Psoas muscle (tissue), 8 donors: ENCODE data around the gene FADS2. TPM values are rescaled to one million over a fixed set of nuclear protein-coding genes. Genes with fewer than 3 reads are reported as not detected.

ENCODE experiments used
- ATAC-seq, 4 donors: fragments of 200-7000 bp; cut with Tn5 transposase; one replicate each; pipeline ENCODE4 v1.9.1; 2020; ENCODE audit warnings: moderate library complexity in 3 of 4, mild to moderate bottlenecking in 2 of 4
- DNase-seq, 2 donors: peaks; one replicate each; pipeline ENCODE4 v3.0.0-alpha.2; 2020
- H3K27ac ChIP-seq: fragments of 200-600 bp; one replicate; pipeline ENCODE4 v1.8.0; 2022
- H3K27me3 ChIP-seq, 3 donors: fragments of 200-600 bp in 1 of 3; one replicate each; pipeline versions ENCODE4 v1.6.1 to v1.8.0; 2013 to 2022; ENCODE audit warnings: low read length in 2 of 3, mild to moderate bottlenecking in 2 of 3, moderate library complexity in 1 of 3; ENCODE audit not compliant: insufficient read depth in 3 of 3
- H3K36me3 ChIP-seq, 2 donors: fragments of 200-600 bp in 1 of 2; one replicate each; pipeline versions ENCODE4 v1.6.1 to v1.8.0; 2013 to 2022; ENCODE audit warnings: low read depth in 1 of 2, mild to moderate bottlenecking in 1 of 2, moderate library complexity in 1 of 2; ENCODE audit not compliant: insufficient read depth in 1 of 2
- H3K4me1 ChIP-seq: fragments of 200-600 bp; one replicate; pipeline ENCODE4 v1.8.0; 2022
- H3K4me3 ChIP-seq: fragments of 200-600 bp; one replicate; pipeline ENCODE4 v1.8.0; 2022; ENCODE audit warnings: mild to moderate bottlenecking
- H3K9me3 ChIP-seq: fragments of 200-600 bp; one replicate; pipeline ENCODE4 v1.8.0; 2022
- WGBS, 3 donors: extraction: QIAGEN DNeasy Blood & Tissue Kit; methylation state at CpG; one replicate each; pipeline versions ENCODE4 v1.1.6 to v1.1.7; 2013; 5-methylcytosine and 5-hydroxymethylcytosine counted together
- intact Hi-C, 2 donors: fragments of 100-400 bp; cut with DNase I; formaldehyde crosslinking; loops; one replicate each; pipeline versions ENCODE4 v1.11.0 to v1.14.2; 2022
- polyA plus RNA-seq, 3 donors: library from polyadenylated mRNA; stranded (reverse); fragments of 200-250 nt; gene quantifications; one replicate each; pipeline ENCODE4 v1.2.3, GENCODE V29; 2013
- total RNA-seq, 4 donors: library from RNA; stranded (reverse); fragmentation: NEBNext Ultra II Directional in 2 of 4; extraction: Animal tissue kit (Norgen Biotek cat#: 25700) in 2 of 4; gene quantifications; one replicate each; pipeline versions ENCODE4 v1.2.1 to v1.2.4, GENCODE V29; 2021 to 2023
- TF ChIP-seq, protein P1 (sequence below): fragments of 200-600 bp; IDR thresholded peaks from one replicate; pipeline ENCODE4 v1.8.0; 2022; ENCODE audit warnings: antibody characterized with exemption
- donor health status: healthy with polysubstance abuse.
- donor health status: DM: no; HTN: no; CAD: no; lungs with moderate emphysema.
- donor health status: Bipolar disorder and iron deficiency.
- donor health status: healthy.
- donor health status: DM: yes; HTN: yes; CAD: no.
- donor health status: DM: no; HTN: no; CAD: no.
- donor health status: DM: no; HTN: no; CAD: no.
- donor health status: DM: yes; HTN: yes; CAD: no.

Gene FADS2
- total and polyA plus RNA-seq, 7 donors: 2.2 to 8.4 (median 5.5) TPM

DNA sequence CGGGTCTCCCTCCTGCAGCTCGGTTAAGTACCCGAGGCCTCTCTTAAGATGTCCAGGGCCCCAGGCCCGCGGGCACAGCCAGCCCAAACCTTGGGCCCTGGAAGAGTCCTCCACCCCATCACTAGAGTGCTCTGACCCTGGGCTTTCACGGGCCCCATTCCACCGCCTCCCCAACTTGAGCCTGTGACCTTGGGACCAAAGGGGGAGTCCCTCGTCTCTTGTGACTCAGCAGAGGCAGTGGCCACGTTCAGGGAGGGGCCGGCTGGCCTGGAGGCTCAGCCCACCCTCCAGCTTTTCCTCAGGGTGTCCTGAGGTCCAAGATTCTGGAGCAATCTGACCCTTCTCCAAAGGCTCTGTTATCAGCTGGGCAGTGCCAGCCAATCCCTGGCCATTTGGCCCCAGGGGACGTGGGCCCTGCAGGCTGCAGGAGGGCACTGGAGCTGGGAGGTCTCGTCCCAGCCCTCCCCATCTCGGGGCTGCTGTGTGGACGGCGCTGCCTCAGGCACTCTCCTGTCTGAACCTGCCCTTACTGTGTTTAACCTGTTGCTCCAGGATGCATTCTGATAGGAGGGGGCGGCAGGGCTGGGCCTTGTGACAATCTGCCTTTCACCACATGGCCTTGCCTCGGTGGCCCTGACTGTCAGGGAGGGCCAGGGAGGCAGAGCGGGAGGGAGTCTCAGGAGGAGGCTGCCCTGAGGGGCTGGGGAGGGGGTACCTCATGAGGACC lies 38.3 kb downstream of the FADS2 start:
- DNase-seq: peak in 1 of 2 donors; percentile 37
- Histone ChIP-seq H3K4me3 (no peak overlapping the region), H3K4me1 (peaks cover 5% of the 10 kb centered on the region), H3K27ac (no peak overlapping the region), H3K36me3 (no peaks in the 10 kb centered on the region), H3K27me3 (no peaks in the 10 kb centered on the region), H3K9me3 (no peaks in the 10 kb centered on the region)
- ATAC-seq: no peak
- WGBS, 3 donors: 82 to 89% (median 85%) methylated on average over 18 of the region's 18 CpGs
- TF ChIP-seq, protein P1, sequence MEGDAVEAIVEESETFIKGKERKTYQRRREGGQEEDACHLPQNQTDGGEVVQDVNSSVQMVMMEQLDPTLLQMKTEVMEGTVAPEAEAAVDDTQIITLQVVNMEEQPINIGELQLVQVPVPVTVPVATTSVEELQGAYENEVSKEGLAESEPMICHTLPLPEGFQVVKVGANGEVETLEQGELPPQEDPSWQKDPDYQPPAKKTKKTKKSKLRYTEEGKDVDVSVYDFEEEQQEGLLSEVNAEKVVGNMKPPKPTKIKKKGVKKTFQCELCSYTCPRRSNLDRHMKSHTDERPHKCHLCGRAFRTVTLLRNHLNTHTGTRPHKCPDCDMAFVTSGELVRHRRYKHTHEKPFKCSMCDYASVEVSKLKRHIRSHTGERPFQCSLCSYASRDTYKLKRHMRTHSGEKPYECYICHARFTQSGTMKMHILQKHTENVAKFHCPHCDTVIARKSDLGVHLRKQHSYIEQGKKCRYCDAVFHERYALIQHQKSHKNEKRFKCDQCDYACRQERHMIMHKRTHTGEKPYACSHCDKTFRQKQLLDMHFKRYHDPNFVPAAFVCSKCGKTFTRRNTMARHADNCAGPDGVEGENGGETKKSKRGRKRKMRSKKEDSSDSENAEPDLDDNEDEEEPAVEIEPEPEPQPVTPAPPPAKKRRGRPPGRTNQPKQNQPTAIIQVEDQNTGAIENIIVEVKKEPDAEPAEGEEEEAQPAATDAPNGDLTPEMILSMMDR: no peak
- intact Hi-C loops: no loop called here

DNA sequence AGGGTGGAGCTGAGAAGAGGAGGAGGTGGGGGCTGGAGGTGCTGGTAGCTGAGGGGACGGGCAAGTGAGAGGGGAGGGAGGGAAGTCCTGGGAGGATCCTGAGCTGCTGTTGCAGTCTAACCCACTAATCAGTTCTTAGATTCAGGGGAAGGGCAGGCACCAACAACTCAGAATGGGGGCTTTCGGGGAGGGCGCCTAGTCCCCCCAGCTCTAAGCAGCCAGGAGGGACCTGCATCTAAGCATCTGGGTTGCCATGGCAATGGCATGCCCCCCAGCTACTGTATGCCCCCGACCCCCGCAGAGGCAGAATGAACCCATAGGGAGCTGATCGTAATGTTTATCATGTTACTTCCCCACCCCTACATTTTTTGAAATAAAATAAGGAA lies 38.9 kb downstream of the FADS2 start:
- Histone ChIP-seq H3K27me3 (no peaks in the 10 kb centered on the region), H3K9me3 (no peaks in the 10 kb centered on the region), H3K4me3 (no peak overlapping the region), H3K27ac (no peak overlapping the region), H3K36me3 (no peaks in the 10 kb centered on the region), H3K4me1 (peaks cover 5% of the 10 kb centered on the region)
- DNase-seq (no peak), ATAC-seq (no peak)
- 84 to 89% (median 88%) methylated on average over 6 of the region's 6 CpGs for WGBS, 3 donors
- intact Hi-C loops: no loop called here
- TF ChIP-seq, protein P1: no peak

DNA sequence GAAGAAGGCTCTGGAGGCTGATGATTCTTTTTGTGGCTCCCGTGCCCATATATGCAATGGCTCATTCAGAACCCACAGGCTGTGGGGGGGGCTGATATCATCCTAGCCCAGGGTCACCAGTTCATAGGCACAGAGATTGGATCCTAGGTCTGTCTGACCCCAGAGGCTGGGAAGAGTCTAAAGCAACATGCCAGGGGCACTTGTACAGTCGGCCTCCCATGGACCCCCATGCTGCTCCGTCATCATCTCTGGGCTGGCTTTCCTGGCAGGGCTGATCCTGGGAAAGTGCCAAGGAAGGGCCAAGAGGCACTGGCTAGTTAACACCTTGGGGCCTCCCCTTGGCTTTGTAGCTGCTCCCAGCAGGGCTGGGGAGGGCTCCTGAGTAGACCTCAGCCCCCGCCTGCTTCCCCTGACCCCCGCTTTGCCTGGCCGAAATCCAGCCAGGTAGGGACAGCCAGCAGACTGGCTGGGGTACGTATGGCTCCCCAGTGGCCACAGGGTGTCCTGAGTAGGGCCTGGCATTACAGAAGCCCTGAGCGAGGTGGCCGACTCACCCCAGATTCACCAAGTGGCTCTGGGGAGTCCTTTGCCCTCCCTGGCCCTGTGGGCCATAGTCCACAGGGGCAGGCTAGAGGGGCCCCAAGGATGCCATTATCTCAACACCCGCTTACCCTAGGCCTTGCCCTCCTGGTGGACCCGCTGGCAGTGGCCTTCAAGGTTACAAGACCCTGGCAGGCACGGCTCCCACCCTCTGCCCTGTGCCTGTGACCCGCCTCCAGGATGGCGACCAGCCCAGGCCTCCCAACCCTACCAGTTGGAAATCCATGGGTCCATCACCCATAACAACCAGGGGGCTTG lies 40.7 kb downstream of the FADS2 start:
- TF ChIP-seq, protein P1: no peak
- ATAC-seq (no peak), DNase-seq (peak in 1 of 2 donors; percentile 50)
- intact Hi-C loops: no loop called here
- WGBS, 3 donors: 81 to 90% (median 85%) methylated on average over 11 to 14 of the region's 14 CpGs
- no peak overlapping the region for H3K27ac ChIP-seq
- H3K9me3 ChIP-seq: no peaks in the 10 kb centered on the region
- H3K4me1 ChIP-seq: peaks cover 5% of the 10 kb centered on the region
- H3K36me3 ChIP-seq: peaks cover 0 to 12% of the 10 kb centered on the region in 2 donors
- H3K4me3 ChIP-seq: no peak overlapping the region
- H3K27me3 ChIP-seq: no peaks in the 10 kb centered on the region

DNA sequence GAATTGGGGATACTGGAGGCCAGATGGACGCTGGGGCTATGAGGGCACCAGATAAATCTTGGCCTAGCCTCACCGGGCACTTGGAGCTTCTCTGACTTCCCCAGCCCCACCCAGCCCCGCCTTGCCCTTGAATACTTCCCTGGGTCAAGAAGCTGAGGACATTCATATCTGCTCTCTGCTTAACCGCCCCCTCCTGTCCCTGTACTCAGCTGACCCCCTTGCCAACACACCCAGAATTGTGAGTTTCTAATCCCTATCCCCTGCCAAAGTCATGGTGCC lies 41.3 kb downstream of the FADS2 start:
- Histone ChIP-seq H3K4me3 (no peak overlapping the region), H3K4me1 (peaks cover 7% of the 10 kb centered on the region), H3K36me3 (peaks cover 0 to 13% of the 10 kb centered on the region in 2 donors), H3K9me3 (no peaks in the 10 kb centered on the region), H3K27ac (no peak overlapping the region), H3K27me3 (no peaks in the 10 kb centered on the region)
- WGBS, 3 donors: 71 to 81% (median 79%) methylated on average over 3 to 4 of the region's 4 CpGs
- ATAC-seq (no peak), DNase-seq (no peak)
- TF ChIP-seq, protein P1: no peak
- intact Hi-C loops: no loop called here
